K562 (cell line): Measurements from ENCODE around the gene PPP1R14B. TPM values are rescaled to one million over a fixed set of nuclear protein-coding genes. Genes with fewer than 3 reads are reported as not detected.

ENCODE experiments used
- CAMTA2 ChIP-seq: fragments of 250-450 bp; sonication (Bioruptor Pico); conservative IDR thresholded peaks from 2 replicates; pipeline ENCODE4 v1.5.1; 2022
- CBFA2T3 ChIP-seq: fragments of 450-650 bp; IDR thresholded peaks from 2 replicates; pipeline ENCODE4 v1.6.1; 2017
- E2F6 ChIP-seq, 2 experiments: IDR thresholded peaks; 2 replicates each; pipeline ENCODE4 v1.6.1; 2011; ENCODE audit warnings: borderline replicate concordance in 1 of 2, control low read depth in 1 of 2, low read depth in 1 of 2, low read length in 1 of 2, mild to moderate bottlenecking in 1 of 2, mixed read lengths in 1 of 2, moderate library complexity in 1 of 2; ENCODE audit not compliant: insufficient read depth in 1 of 2, insufficient read length in 1 of 2, poor library complexity in 1 of 2, severe bottlenecking in 1 of 2; ENCODE audit errors: extremely low read depth in 1 of 2
- GATAD2A ChIP-seq: fragments of 450-650 bp; IDR thresholded peaks from 2 replicates; pipeline ENCODE4 v1.6.1; 2017
- HDAC6 ChIP-seq: IDR thresholded peaks from 2 replicates; pipeline ENCODE4 v1.6.1; 2012; ENCODE audit warnings: low read depth, mild to moderate bottlenecking, control low read depth, inconsistent platforms, low read length, moderate library complexity
- MGA ChIP-seq: fragments of 450-650 bp; IDR thresholded peaks from 2 replicates; pipeline ENCODE4 v1.6.1; 2016; ENCODE audit warnings: mild to moderate bottlenecking, moderate library complexity
- MLLT1 ChIP-seq, 2 experiments: fragments of 450-650 bp; IDR thresholded peaks; 2 replicates each; pipeline ENCODE4 v1.6.1; 2016
- NCOA2 ChIP-seq, 2 experiments: fragments of 450-650 bp; IDR thresholded peaks; 2 replicates each; pipeline ENCODE4 v1.6.1; 2018; ENCODE audit warnings: mild to moderate bottlenecking in 2 of 2, moderate library complexity in 1 of 2; ENCODE audit not compliant: partially characterized antibody in 2 of 2
- POLR2G ChIP-seq: fragments of 200-400 bp; formaldehyde crosslinking; IDR thresholded peaks from 2 replicates; pipeline ENCODE4 v1.6.1; 2017; ENCODE audit warnings: low read depth, mild to moderate bottlenecking, antibody characterized with exemption, low read length, moderate library complexity
- SMARCB1 ChIP-seq: IDR thresholded peaks from 2 replicates; pipeline ENCODE4 v1.6.1; 2011; ENCODE audit warnings: improper control_type of control experiment, low read depth; ENCODE audit not compliant: insufficient read length
- TSC22D4 ChIP-seq: fragments of 450-650 bp; IDR thresholded peaks from 2 replicates; pipeline ENCODE4 v1.6.1; 2016; ENCODE audit warnings: missing genetic modification characterization, missing biosample characterization, control low read depth
- ZNF347 ChIP-seq: fragments of 450-650 bp; formaldehyde crosslinking; IDR thresholded peaks from 2 replicates; pipeline ENCODE4 v1.4.0; 2020; ENCODE audit warnings: low read depth, mild to moderate bottlenecking, moderate library complexity
- ZSCAN32 ChIP-seq: fragments of 450-650 bp; formaldehyde crosslinking; IDR thresholded peaks from 2 replicates; pipeline ENCODE4 v1.4.0; 2020; ENCODE audit warnings: mild to moderate bottlenecking, moderate library complexity
- polyA plus RNA-seq, 8 experiments: library from polyadenylated mRNA; depleted of rRNA in 4 of 8; stranded (reverse) in 5 of 8; unstranded in 3 of 8; fragments of >200 nt; fragmentation: Nextera tagmentation in 2 of 8; fragmentation: Illumina TruSeq in 1 of 8; extraction: Ambion mirVana in 2 of 8; extraction: Trizol in 1 of 8; gene quantifications; 2 replicates each; pipeline versions ENCODE4 v1.2.1 to v1.2.3, GENCODE V29; 2011 to 2014; ENCODE audit warnings: inconsistent platforms in 1 of 8, missing spikeins in 1 of 8
- total RNA-seq, 7 experiments: library from RNA; depleted of rRNA in 6 of 7; stranded (reverse); fragments of >200 nt in 6 of 7; fragmentation: Illumina TruSeq in 2 of 7; extraction: Trizol in 2 of 7; gene quantifications; 2 replicates each; pipeline versions ENCODE4 v1.2.1 to v1.2.3, GENCODE V29; 2011 to 2021; ENCODE audit warnings: low replicate concordance in 1 of 7

PPP1R14B gene
- total and polyA plus RNA-seq, 9 of the 15 experiments (the other 6 are each of a cell fraction or from before 2014, with no cell fraction given): 7.7 to 566 (median 212) TPM

- TF ChIP-seq POLR2G: peak; percentile 62
- no peak for TF ChIP-seq CBFA2T3
- TF ChIP-seq HDAC6: no peak
- no peak for TF ChIP-seq ZSCAN32 (CRISPR knock-in tag)
- no peak for TF ChIP-seq ZNF347
- TF ChIP-seq MLLT1 (IDR thresholded peaks at IDR 0.05): 0 out of 4 replicates have a peak, but pooled peaks of 1 of the 2 experiments have one; percentile 51
- peak in 1 of 2 experiments; percentile 13 for TF ChIP-seq E2F6 (IDR thresholded peaks at IDR 0.05; ENCODE audit: borderline replicate concordance in 1 of 2, extremely low read depth in 1 of 2, insufficient read depth in 1 of 2, insufficient read length in 1 of 2, low read depth in 1 of 2, low read length in 1 of 2, poor library complexity in 1 of 2, severe bottlenecking in 1 of 2)
- no peak for TF ChIP-seq NCOA2 (IDR thresholded peaks at IDR 0.05; ENCODE audit: partially characterized antibody in 2 of 2)
- no peak for TF ChIP-seq CAMTA2 (CRISPR knock-in tag)
- no peak for TF ChIP-seq TSC22D4 (tag)
- TF ChIP-seq SMARCB1: no peak
- TF ChIP-seq MGA: no peak
- TF ChIP-seq GATAD2A: no peak
These were observed 5.5 kb upstream of the PPP1R14B start (continued) for GRCh38 chr11:64252003-64252872.
